Pancreas (tissue), 10 donors: Measurements from ENCODE around the gene EIF4G3. TPM values are rescaled to one million over a fixed set of nuclear protein-coding genes. Genes with fewer than 3 reads are reported as not detected.
A peak's percentile ranks its signal among the peaks of the same experiment; 100 is the strongest.

Experiments used
- ATAC-seq, 4 donors: fragments of 200-7000 bp; cut with Tn5 transposase; one replicate each; pipeline versions ENCODE4 v1.8.0 to v1.9.1; 2020; ENCODE audit warnings: mild to moderate bottlenecking in 4 of 4, moderate library complexity in 4 of 4
- DNase-seq, 6 donors: peaks; one replicate each; pipeline ENCODE4 v3.0.0-alpha.2; 2020
- FAIRE-seq: peaks from 2 replicates; lab custom pipeline; 2012; peaks lifted over from hg19 to GRCh38; lab: Jason Lieb, UNC
- H3K27ac ChIP-seq, 4 donors: fragments of 200-600 bp; sonication (generic); 1 replicate in 3 of 4; 2 replicates in 1 of 4; pipeline versions ENCODE4 v1.5.0 to v1.8.0; 2020
- H3K27me3 ChIP-seq, 4 donors: fragments of 200-600 bp; one replicate each; pipeline ENCODE4 v1.8.0; 2021
- H3K36me3 ChIP-seq, 3 donors: fragments of 200-600 bp; sonication (generic) in 1 of 3; one replicate each; pipeline versions ENCODE4 v1.5.0 to v1.8.0; 2020 to 2021
- H3K4me1 ChIP-seq, 3 donors: fragments of 200-600 bp; one replicate each; pipeline ENCODE4 v1.8.0; 2021
- H3K4me3 ChIP-seq, 4 donors: fragments of 200-600 bp; sonication (generic) in 2 of 4; one replicate each; pipeline versions ENCODE4 v1.5.0 to v1.8.0; 2020 to 2021
- H3K9me3 ChIP-seq, 4 donors: fragments of 200-600 bp; one replicate each; pipeline ENCODE4 v1.8.0; 2021
- CTCF ChIP-seq, 4 donors: fragments of 200-600 bp; sonication (generic) in 3 of 4; IDR thresholded peaks; one replicate each; pipeline versions ENCODE4 v1.5.0 to v1.8.0; 2021; ENCODE audit warnings: antibody characterized with exemption in 4 of 4
- WGBS, 2 donors: extraction: QIAGEN DNeasy Blood & Tissue Kit; methylation state at CpG; one replicate each; pipeline ENCODE4 v1.1.7; 2013; 5-methylcytosine and 5-hydroxymethylcytosine counted together
- intact Hi-C, 3 donors: fragments of 100-400 bp; cut with DNase I; formaldehyde crosslinking; loops; one replicate each; pipeline versions ENCODE4 v1.11.1 to v1.14.2; 2022
- polyA plus RNA-seq, 2 donors: library from polyadenylated mRNA; stranded (reverse); fragments of 200-250 nt; gene quantifications; one replicate each; pipeline ENCODE4 v1.2.3, GENCODE V29; 2013
- total RNA-seq, 6 donors: library from RNA; stranded (reverse); fragmentation: NEBNext Ultra II Directional in 4 of 6; extraction: Animal tissue kit (Norgen Biotek cat#: 25700) in 4 of 6; gene quantifications; one replicate each; pipeline versions ENCODE4 v1.2.1 to v1.2.4, GENCODE V29; 2021 to 2023
- donor health status: healthy with polysubstance abuse.
- donor health status: DM: no; HTN: no; CAD: no; lungs with moderate emphysema.
- donor health status: DM: no; HTN: no; CAD: no.
- donor health status: control.
- donor health status: control.
- donor health status: Bipolar disorder and iron deficiency.
- donor health status: DM: yes; HTN: yes; CAD: no.
- donor health status: DM: no; HTN: no; CAD: no.
- donor health status: DM: no; HTN: no; CAD: no.
- donor health status: DM: yes; HTN: yes; CAD: no.

EIF4G3 gene
- total and polyA plus RNA-seq, 8 donors = 9.6 to 22.7 (median 13.8) TPM

- DNase-seq (no peak), FAIRE-seq (no peak), ATAC-seq (no peak)
- Histone ChIP-seq H3K36me3 (no peaks in the 10 kb centered on the region), H3K27ac (no peak overlapping the region), H3K4me3 (no peak overlapping the region), H3K27me3 (no peaks in the 10 kb centered on the region), H3K4me1 (peaks cover 0 to 8% (median 0%) of the 10 kb centered on the region in 3 donors), H3K9me3 (no peaks in the 10 kb centered on the region)
- no peak for TF ChIP-seq CTCF (IDR thresholded peaks at IDR 0.05)
- intact Hi-C loops = no loop called here
- 89 to 91% methylated on average over 4 of the region's 4 CpGs for WGBS, 2 donors
Observed at GRCh38 chr1:21121764-21122471, 54.8 kb downstream of the EIF4G3 start.

GRCh38 chr1:21118167-21118566, 58.5 kb downstream of the EIF4G3 start:
- no peak for TF ChIP-seq CTCF (IDR thresholded peaks at IDR 0.05)
- H3K27me3 ChIP-seq = no peaks in the 10 kb centered on the region

GRCh38 chr1:21117597-21118001, 59.1 kb downstream of the EIF4G3 start:
- ATAC-seq = peak in 2 of 4 donors; percentile 34 to 56
- no peaks in the 10 kb centered on the region for H3K36me3 ChIP-seq
- no peak for FAIRE-seq
- intact Hi-C loops = no loop called here
- DNase-seq = no peak
- TF ChIP-seq CTCF (IDR thresholded peaks at IDR 0.05) = no peak
- peaks cover 0 to 11% (median 4%) of the 10 kb centered on the region in 3 donors for H3K4me1 ChIP-seq
- no peaks in the 10 kb centered on the region for H3K9me3 ChIP-seq
- WGBS, 2 donors = 70 to 79% methylated on average over 2 of the region's 2 CpGs
- H3K4me3 ChIP-seq = no peak overlapping the region
- no peak overlapping the region for H3K27ac ChIP-seq
- H3K27me3 ChIP-seq = no peaks in the 10 kb centered on the region

More at GRCh38 chr1:21118167-21118566, 58.5 kb downstream of the EIF4G3 start:
- FAIRE-seq (no peak), DNase-seq (no peak), ATAC-seq (no peak)
- H3K36me3 ChIP-seq = no peaks in the 10 kb centered on the region
- 92 to 99% methylated on average over 6 of the region's 6 CpGs for WGBS, 2 donors
- H3K9me3 ChIP-seq = no peaks in the 10 kb centered on the region
- no peak overlapping the region for H3K27ac ChIP-seq
- H3K4me3 ChIP-seq = no peak overlapping the region
- peaks cover 0 to 11% (median 4%) of the 10 kb centered on the region in 3 donors for H3K4me1 ChIP-seq
- intact Hi-C loops = no loop called here

- H3K4me3 ChIP-seq = no peak overlapping the region
- intact Hi-C loops = no loop called here
- H3K9me3 ChIP-seq = no peaks in the 10 kb centered on the region
- H3K36me3 ChIP-seq = no peaks in the 10 kb centered on the region
- no peak for TF ChIP-seq CTCF (IDR thresholded peaks at IDR 0.05)
- H3K4me1 ChIP-seq = peaks cover 0 to 11% (median 4%) of the 10 kb centered on the region in 3 donors
- H3K27ac ChIP-seq = no peak overlapping the region
- ATAC-seq (no peak), FAIRE-seq (no peak), DNase-seq (no peak)
- 69 to 73% methylated on average over 1 of the region's 1 CpG for WGBS, 2 donors
- no peaks in the 10 kb centered on the region for H3K27me3 ChIP-seq
Observed at GRCh38 chr1:21117159-21117558, 59.5 kb downstream of the EIF4G3 start.
